GM19035 (cell line): Measurements from ENCODE around the gene LILRB3.
"Not testable (repeated sequence)": the region's sequence is repeated elsewhere in the genome, so short reads cannot be mapped to it uniquely, and the experiment has no call there.

Experiments
- ATAC-seq: cut with Tn5 transposase; IDR thresholded peaks from one replicate; pipeline ENCODE4 v1.9.1; 2021; ENCODE audit not compliant: unreplicated experiment

Gene LILRB3

GRCh38 chr19:54191011-54191810, 31.6 kb downstream of the LILRB3 start, which contains the start of gene TSEN34:
Gene TSEN34, plus strand, starts transcription at chr19:54191308. Its CDS starts 57 bp downstream, at chr19:54191365.
- peak; percentile 31 for ATAC-seq

GRCh38 chr19:54190503-54191010, 32.2 kb downstream of the LILRB3 start:
- peak; percentile 48 for ATAC-seq

GRCh38 chr19:54189735-54190502, 32.9 kb downstream of the LILRB3 start:
- peak; percentile 47 for ATAC-seq

DNA sequence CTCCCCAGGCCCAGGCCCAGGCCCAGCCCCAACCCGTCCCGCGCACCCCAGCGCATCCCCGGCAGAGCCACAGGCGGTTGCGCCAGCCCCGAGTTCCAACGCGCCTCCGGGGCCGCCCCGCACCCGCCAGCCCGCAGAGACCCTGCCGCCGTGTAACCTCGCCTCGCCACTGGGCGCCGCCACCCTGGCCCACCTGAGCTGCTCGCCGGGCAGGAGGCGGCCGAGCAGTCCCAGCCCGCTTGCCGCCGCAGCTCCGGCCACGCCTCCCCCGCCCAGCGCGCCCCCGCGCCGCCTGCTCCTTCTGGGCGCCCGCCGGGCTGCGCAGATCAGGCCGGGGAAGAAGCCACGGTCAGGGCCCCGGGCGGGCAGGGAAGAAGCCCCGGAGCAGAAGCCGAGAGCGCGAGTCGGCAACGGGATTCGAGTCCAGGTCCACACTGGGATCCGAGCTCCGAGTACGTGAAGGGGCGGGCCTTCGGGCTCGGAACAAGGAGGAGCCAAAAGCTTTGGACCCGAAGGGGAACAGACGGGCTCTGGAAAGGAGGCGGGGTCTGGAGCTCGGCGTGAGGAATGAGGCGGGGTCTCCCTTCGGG, 33.6 kb downstream of the LILRB3 start, which contains the start of gene MBOAT7:
Gene MBOAT7 (minus strand): TSS at position 436 of the 590 bp plus-strand sequence. CDS start 1,072 bp downstream, outside the sequence.
- ATAC-seq: peak; percentile 20

DNA sequence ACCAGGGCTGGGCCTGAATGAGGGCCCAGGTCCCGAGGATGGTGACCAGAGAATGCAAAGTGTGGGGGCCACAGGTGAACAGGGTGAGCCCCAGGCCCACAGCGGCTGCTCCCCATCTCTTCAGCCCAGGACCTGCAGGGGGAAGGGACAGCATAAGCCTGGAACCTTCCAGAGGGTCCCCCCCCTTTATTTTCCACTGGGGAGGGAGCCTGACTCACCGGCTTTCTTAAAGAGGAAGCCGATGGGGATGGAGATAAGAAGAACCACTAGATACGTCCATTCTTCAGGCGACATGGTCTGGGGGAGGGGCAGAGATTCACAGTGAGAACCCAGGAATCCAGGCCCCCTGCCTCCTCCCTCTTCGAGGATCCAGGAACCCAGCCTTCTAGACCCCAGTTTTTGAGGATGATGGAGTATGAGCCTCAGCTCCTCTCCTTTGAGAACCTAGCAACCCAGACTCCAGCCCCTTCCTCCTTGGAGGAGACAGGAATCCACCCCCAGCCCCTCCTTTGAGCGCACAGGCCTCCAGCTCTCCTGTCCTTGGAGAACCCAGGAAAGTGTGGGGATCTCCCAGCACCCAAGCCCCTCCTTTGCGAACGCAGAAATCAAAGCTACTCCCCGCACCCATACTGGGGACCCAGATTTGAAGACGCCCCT, 34.5 kb downstream of the LILRB3 start:
- ATAC-seq: no peak

DNA sequence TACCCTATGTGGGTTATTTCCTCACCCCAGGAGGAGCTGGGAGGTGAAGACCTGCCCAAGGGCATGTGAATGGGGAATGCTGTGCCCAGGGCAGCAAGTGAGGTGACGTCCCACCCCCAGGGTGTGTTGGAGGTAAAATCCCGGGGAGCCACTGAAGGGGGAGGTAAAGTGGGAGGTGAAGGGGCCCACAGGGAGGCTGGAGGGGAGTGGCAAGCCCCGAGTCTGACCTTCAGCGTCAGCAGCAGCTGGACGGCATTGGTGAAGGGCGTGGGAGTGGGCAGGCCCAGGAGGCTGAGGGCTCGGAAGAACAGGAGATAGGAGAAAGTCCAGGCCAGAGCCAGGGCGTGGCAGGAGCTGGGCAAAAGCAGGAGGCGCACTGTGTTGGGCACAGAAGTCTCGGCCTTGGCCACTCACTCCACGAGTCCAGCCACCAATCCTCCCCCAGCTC, 35.8 kb downstream of the LILRB3 start:
- ATAC-seq: no peak

- ATAC-seq: no peak
Measured at GRCh38 chr19:54186351-54186750, 36.5 kb downstream of the LILRB3 start.

- ATAC-seq: no peak
Measured at GRCh38 chr19:54183431-54183830, 39.4 kb downstream of the LILRB3 start.

GRCh38 chr19:54181894-54182293, 40.9 kb downstream of the LILRB3 start:
- ATAC-seq: not testable (repeated sequence)

GRCh38 chr19:54180691-54181091, 42.1 kb downstream of the LILRB3 start:
- no peak for ATAC-seq

DNA sequence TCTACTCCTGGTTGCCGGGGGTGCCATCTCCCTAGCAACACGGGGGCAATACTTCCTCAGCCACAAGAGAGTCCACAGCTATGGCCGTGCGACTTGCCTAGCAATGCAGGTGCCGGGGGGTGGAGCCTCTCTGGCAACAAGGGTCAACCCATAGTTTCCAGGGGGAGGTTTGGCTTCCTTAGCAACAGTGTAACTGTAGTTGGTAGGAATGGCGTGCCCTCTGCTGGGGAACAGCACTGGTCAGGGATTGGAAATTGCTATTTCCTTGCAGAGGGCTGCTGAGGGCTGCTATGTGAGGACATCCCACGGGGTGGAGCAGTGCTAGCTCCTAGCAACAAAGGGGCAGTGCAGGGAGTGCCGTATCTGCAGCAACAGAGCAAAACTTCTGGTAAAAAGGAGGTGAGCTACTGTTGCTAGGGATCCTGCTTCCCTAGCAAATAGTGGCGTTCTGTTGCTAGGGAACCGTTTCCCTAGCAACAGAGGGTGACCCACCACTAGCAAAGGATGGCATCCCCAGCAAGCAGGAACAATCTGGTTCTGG, 42.8 kb downstream of the LILRB3 start:
- no peak for ATAC-seq

GRCh38 chr19:54179262-54179852, 43.5 kb downstream of the LILRB3 start:
- ATAC-seq: no peak

GRCh38 chr19:54178581-54179261, 44.1 kb downstream of the LILRB3 start:
- ATAC-seq: no peak

DNA sequence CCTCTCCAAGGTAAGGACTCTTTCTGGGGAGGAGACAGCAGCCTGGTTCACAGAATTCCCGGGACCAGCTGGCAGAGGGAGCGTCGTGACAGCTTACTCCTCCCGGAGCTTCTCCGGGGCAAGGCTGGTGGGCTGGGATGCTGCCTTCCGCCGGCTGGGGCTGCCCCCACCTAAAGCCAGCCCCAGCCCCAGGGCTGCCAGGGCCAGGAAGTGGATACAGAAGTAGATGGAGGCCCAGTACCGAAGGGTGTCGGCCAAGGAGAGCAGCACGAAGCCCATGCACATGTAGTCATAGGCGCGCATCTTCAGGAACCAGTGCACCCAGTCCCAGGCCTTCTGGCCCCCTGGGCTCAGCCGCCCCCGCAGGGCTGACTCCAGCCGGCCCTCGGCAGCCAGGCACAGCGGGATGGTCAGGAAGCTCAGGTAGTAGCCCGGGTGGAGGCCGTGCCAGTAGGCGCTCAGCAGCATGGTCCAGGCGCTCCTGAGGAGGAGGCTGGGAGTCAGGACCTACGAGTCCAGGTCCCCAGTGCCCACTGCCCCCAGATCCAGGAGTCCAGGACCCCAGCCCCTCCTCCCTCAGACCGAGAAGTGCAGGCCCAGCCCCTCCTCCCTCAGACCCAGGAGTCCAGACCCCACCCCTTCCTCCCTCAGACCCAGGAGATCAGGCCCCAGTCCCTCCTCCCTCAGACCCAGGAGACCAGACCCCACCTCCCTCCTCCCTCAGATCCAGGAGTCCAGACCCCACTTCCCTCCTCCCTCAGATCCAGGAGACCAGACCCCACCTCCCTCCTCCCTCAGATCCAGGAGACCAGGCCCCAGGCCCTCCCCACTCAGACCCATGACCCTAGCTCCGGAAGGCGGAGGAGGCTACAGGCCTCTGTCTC, 48.6 kb downstream of the LILRB3 start:
- no peak for ATAC-seq

DNA sequence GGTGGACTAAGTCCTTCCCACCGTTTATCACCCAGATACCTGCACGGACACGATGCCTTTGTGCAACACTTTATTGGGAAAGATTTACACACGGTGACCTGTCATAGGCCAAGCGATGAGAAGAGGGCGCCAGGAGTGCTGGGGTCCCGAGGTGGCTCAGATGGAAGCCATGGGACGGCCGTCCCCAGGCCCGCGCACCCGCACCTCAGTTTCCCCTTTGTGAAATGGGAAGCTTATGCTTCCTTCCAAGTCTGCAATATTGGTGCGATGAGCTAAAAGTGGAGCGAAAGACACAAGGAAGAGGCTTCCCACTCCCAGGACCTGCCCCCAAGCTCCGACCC, 49.5 kb downstream of the LILRB3 start:
- no peak for ATAC-seq

GRCh38 chr19:54172471-54173358, 50.1 kb downstream of the LILRB3 start, which contains the start of gene TMC4:
Gene TMC4, minus strand, starts transcription at chr19:54173160. Its CDS starts 43 bp downstream, at chr19:54173117.
- no peak for ATAC-seq

GRCh38 chr19:54171736-54172431, 50.9 kb downstream of the LILRB3 start:
- ATAC-seq: not testable (repeated sequence)
